Upper lobe of right lung (tissue), 1 donor: ENCODE data around the gene CYS1. TPM values are rescaled to one million over a fixed set of nuclear protein-coding genes. Genes with fewer than 3 reads are reported as not detected.

ENCODE experiments used
- ATAC-seq: fragments of 200-7000 bp; cut with Tn5 transposase; one replicate; pipeline ENCODE4 v1.9.1; 2020; ENCODE audit warnings: mild to moderate bottlenecking, moderate library complexity
- DNase-seq: peaks from one replicate; pipeline ENCODE4 v3.0.0-alpha.2; 2020
- H3K27ac ChIP-seq: fragments of 200-600 bp; one replicate; pipeline ENCODE4 v1.8.0; 2022
- H3K27me3 ChIP-seq: fragments of 200-600 bp; one replicate; pipeline ENCODE4 v1.8.0; 2022; ENCODE audit warnings: mild to moderate bottlenecking
- H3K36me3 ChIP-seq: fragments of 200-600 bp; one replicate; pipeline ENCODE4 v1.8.0; 2022
- H3K4me1 ChIP-seq: fragments of 200-600 bp; one replicate; pipeline ENCODE4 v1.8.0; 2022
- H3K4me3 ChIP-seq: fragments of 200-600 bp; one replicate; pipeline ENCODE4 v1.8.0; 2022; ENCODE audit warnings: mild to moderate bottlenecking
- H3K9me3 ChIP-seq: fragments of 200-600 bp; one replicate; pipeline ENCODE4 v1.8.0; 2022
- CTCF ChIP-seq: fragments of 200-600 bp; IDR thresholded peaks from one replicate; pipeline ENCODE4 v1.8.0; 2022; ENCODE audit warnings: antibody characterized with exemption
- intact Hi-C: fragments of 100-400 bp; cut with DNase I; formaldehyde crosslinking; loops from one replicate; pipeline ENCODE4 v1.11.0; 2022
- total RNA-seq: library from RNA; stranded (reverse); fragmentation: NEBNext Ultra II Directional; extraction: Animal tissue kit (Norgen Biotek cat#: 25700); gene quantifications from one replicate; pipeline ENCODE4 v1.2.1, GENCODE V29; 2021
- donor health status: DM: no; HTN: yes; CAD: no; lungs with severe emphysema.

The CYS1 gene
- total RNA-seq, 1 donor from 2014 or later, result 4.5 TPM

DNA sequence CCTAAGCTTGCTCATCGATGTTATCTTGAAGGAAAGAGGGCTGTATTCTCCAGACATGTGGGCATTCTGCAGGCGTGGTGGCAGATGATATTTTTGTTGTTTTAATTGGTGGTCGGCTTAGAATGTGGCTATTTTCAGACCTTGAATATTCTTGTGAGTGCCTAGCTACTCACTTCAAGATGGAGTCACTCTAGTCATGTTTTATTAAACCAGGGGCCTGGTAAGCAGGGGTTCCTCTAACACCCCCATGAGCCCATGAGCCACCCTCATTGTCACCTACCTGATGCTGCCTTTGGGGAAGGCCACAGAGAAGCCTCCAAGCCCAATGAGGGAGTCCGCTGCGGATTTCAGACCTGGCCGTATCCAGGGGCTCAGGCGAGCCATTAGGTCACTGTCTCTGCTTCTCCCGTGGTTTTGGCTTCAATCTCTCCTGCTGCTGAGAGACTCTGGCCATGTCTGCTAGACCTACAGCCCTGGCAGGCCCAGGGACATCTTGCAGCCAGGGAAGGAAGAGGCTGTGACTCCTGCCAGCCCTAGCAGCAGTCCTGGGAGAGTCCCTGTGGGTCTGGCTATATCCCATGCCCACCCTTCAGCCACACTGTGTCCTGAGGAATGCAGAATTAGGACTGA, 53.2 kb downstream of the CYS1 start:
- ATAC-seq, result no peak
- Histone ChIP-seq H3K4me1 (peaks cover 22% of the 10 kb centered on the region), H3K36me3 (no peaks in the 10 kb centered on the region), H3K9me3 (no peaks in the 10 kb centered on the region), H3K4me3 (no peak overlapping the region), H3K27ac (no peak overlapping the region), H3K27me3 (no peaks in the 10 kb centered on the region)
- DNase-seq, result no peak
- intact Hi-C loops, result no loop called here
- no peak for TF ChIP-seq CTCF

GRCh38 chr2:10022966-10023662, 57.1 kb downstream of the CYS1 start:
- no peak overlapping the region for H3K27ac ChIP-seq
- H3K36me3 ChIP-seq, result no peaks in the 10 kb centered on the region
- H3K4me3 ChIP-seq, result no peak overlapping the region
- no peak for TF ChIP-seq CTCF
- peaks cover 8% of the 10 kb centered on the region for H3K4me1 ChIP-seq
- no peaks in the 10 kb centered on the region for H3K27me3 ChIP-seq
- no peaks in the 10 kb centered on the region for H3K9me3 ChIP-seq
- intact Hi-C loops, result no loop called here
- DNase-seq (no peak), ATAC-seq (no peak)

GRCh38 chr2:10022445-10022844, 57.8 kb downstream of the CYS1 start:
- Histone ChIP-seq H3K9me3 (no peaks in the 10 kb centered on the region), H3K4me3 (no peak overlapping the region), H3K36me3 (no peaks in the 10 kb centered on the region), H3K27me3 (no peaks in the 10 kb centered on the region), H3K27ac (no peak overlapping the region), H3K4me1 (peaks cover 8% of the 10 kb centered on the region)
- no peak for TF ChIP-seq CTCF
- intact Hi-C loops, result no loop called here
- ATAC-seq (no peak), DNase-seq (no peak)

- no peak for TF ChIP-seq CTCF
- H3K4me1 ChIP-seq, result peaks cover 8% of the 10 kb centered on the region
- H3K27me3 ChIP-seq, result no peaks in the 10 kb centered on the region
- intact Hi-C loops, result no loop called here
- H3K4me3 ChIP-seq, result no peak overlapping the region
- ATAC-seq (no peak), DNase-seq (no peak)
- H3K9me3 ChIP-seq, result no peaks in the 10 kb centered on the region
- no peak overlapping the region for H3K27ac ChIP-seq
- no peaks in the 10 kb centered on the region for H3K36me3 ChIP-seq
These were observed 58.2 kb downstream of the CYS1 start for GRCh38 chr2:10022041-10022421.

DNA sequence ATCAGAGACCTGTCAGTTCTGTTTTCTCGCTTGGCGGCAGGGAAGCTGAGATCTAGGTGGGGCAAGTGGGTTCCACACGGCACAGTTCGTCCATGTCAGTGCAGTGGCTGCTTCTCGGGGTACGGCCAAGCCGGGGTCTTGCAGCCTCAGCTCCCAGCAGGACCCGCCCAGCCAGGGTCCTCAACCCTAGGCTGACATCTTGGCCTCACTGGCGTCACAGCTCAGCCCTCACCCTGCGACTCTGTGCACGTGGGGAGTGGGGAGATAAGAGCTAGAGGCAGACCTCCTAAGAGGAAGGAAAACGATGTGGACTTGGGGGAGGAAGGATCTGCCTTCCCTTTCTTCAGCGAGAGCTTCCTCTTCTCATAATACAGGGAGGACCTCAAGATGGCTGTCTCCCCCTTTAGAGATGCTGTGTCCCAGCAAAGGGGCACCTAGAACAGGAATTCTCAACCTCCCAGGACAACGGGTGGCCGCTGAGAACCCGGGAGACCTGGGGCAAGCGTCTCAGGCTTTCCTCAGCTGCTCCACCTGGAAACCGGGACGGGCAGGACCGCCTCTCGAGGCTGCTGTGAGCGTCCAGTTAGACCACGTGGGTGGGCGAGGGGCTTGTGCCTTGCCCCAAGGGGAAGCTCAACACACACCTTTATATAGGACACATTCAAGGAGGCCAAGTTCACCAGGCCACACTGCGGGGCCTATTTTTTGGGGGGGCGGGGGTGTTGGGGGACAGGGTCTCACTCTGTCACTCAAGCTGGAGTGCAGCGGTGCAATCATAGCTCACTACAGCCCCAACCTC, 60.4 kb downstream of the CYS1 start:
- Histone ChIP-seq H3K4me3 (no peak overlapping the region), H3K9me3 (no peaks in the 10 kb centered on the region), H3K4me1 (peaks cover 8% of the 10 kb centered on the region), H3K36me3 (no peaks in the 10 kb centered on the region), H3K27me3 (no peaks in the 10 kb centered on the region), H3K27ac (no peak overlapping the region)
- ATAC-seq (peak; percentile 47), DNase-seq (peak; percentile 65)
- intact Hi-C loops, result no loop called here
- no peak for TF ChIP-seq CTCF
